Astrocyte (in vitro differentiated cells and primary cell): ENCODE results near the gene SHISA2. TPM values are rescaled to one million over a fixed set of nuclear protein-coding genes. Genes with fewer than 3 reads are reported as not detected.

Experiments
- DNase-seq: peaks from one replicate; pipeline ENCODE4 v3.0.0-alpha.2; 2010; ENCODE audit warnings: low read depth
- FAIRE-seq: peaks from 2 replicates; lab custom pipeline; 2011; peaks lifted over from hg19 to GRCh38; lab: Jason Lieb, UNC
- H2AFZ ChIP-seq: 2 replicates; pipeline ENCODE4 v1.6.0; 2012; ENCODE audit warnings: low read depth, low read length, inconsistent platforms
- H3K27ac ChIP-seq: 2 replicates; pipeline ENCODE4 v1.5.1; 2011; ENCODE audit warnings: low read depth, low read length, inconsistent platforms
- H3K27me3 ChIP-seq: 2 replicates; pipeline ENCODE4 v1.6.0; 2011; ENCODE audit warnings: low read length, inconsistent platforms; ENCODE audit not compliant: insufficient read depth
- H3K36me3 ChIP-seq: 2 replicates; pipeline ENCODE4 v1.5.1; 2011; ENCODE audit warnings: low read length, inconsistent platforms; ENCODE audit not compliant: insufficient read depth
- H3K4me1 ChIP-seq: 2 replicates; pipeline ENCODE4 v1.5.1; 2011; ENCODE audit warnings: low read length, inconsistent platforms; ENCODE audit not compliant: insufficient read depth
- H3K4me2 ChIP-seq: 2 replicates; pipeline ENCODE4 v1.6.0; 2012; ENCODE audit warnings: low read length, inconsistent platforms
- H3K4me3 ChIP-seq: 2 replicates; pipeline ENCODE4 v1.5.1; 2011; ENCODE audit warnings: low read depth, mild to moderate bottlenecking, low read length, inconsistent platforms; ENCODE audit not compliant: insufficient read depth
- H3K79me2 ChIP-seq: 2 replicates; pipeline ENCODE4 v1.6.0; 2012; ENCODE audit warnings: mild to moderate bottlenecking, low read length, inconsistent platforms; ENCODE audit not compliant: insufficient read depth
- H3K9ac ChIP-seq: 2 replicates; pipeline ENCODE4 v1.6.0; 2012; ENCODE audit warnings: mild to moderate bottlenecking, low read length, inconsistent platforms
- H3K9me3 ChIP-seq: 2 replicates; pipeline ENCODE4 v1.5.1; 2012; ENCODE audit warnings: low read depth, mild to moderate bottlenecking, low read length, inconsistent platforms; ENCODE audit not compliant: insufficient read depth
- H4K20me1 ChIP-seq: 2 replicates; pipeline ENCODE4 v1.6.0; 2012; ENCODE audit warnings: low read length, inconsistent platforms; ENCODE audit not compliant: insufficient read depth
- H3K27ac Mint-ChIP-seq: one replicate; pipeline ENCODE4 v1.8.0; 2021; ENCODE audit warnings: mild to moderate bottlenecking, mixed read lengths; ENCODE audit not compliant: unreplicated experiment
- H3K27me3 Mint-ChIP-seq: one replicate; pipeline ENCODE4 v1.8.0; 2021; ENCODE audit warnings: low read depth, mixed read lengths; ENCODE audit not compliant: unreplicated experiment
- H3K36me3 Mint-ChIP-seq: one replicate; pipeline ENCODE4 v1.8.0; 2021; ENCODE audit warnings: low read depth, mixed read lengths; ENCODE audit not compliant: unreplicated experiment
- H3K4me1 Mint-ChIP-seq: one replicate; pipeline ENCODE4 v1.8.0; 2021; ENCODE audit warnings: low read depth, mixed read lengths; ENCODE audit not compliant: unreplicated experiment
- H3K4me3 Mint-ChIP-seq: one replicate; pipeline ENCODE4 v1.8.0; 2021; ENCODE audit warnings: mild to moderate bottlenecking, moderate library complexity, mixed read lengths; ENCODE audit not compliant: unreplicated experiment
- H3K9me3 Mint-ChIP-seq: one replicate; pipeline ENCODE4 v1.8.0; 2021; ENCODE audit warnings: mild to moderate bottlenecking, mixed read lengths; ENCODE audit not compliant: unreplicated experiment
- CTCF ChIP-seq: IDR thresholded peaks from 2 replicates; pipeline ENCODE4 v1.5.1; 2011; ENCODE audit warnings: low read depth, mild to moderate bottlenecking, inconsistent platforms, low read length, moderate library complexity; ENCODE audit not compliant: insufficient read depth
- EZH2 ChIP-seq: IDR thresholded peaks from 2 replicates; pipeline ENCODE4 v1.6.1; 2012; ENCODE audit warnings: mild to moderate bottlenecking, low read length, inconsistent platforms; ENCODE audit not compliant: insufficient read depth
- total RNA-seq: library from RNA; stranded (reverse); gene quantifications from 2 replicates; pipeline ENCODE4 v1.2.1, GENCODE V29; 2021

The SHISA2 gene
- total RNA-seq, 1 donor from 2014 or later: 6.0 TPM

DNA sequence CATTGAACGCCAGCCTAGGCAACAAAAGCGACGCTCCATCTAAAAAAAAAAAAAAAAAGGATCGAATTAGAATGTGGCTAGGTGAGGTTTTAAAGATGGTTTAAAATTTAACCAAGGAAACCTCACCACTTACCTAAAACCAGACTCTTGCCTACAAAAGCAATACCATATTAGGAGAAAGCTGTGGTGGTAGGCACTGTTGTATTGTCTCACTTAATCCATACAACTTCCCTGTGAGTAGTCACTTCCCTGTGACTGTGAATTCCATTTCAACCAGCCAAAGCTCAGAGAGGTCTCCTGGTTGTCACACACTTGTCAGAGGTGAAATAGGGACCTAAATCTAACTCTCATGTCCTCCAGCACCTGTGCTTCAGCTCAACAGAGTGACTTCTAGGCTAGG lies 15.4 kb downstream of the SHISA2 start:
- no peaks in the 10 kb centered on the region for H3K4me1 Mint-ChIP-seq
- H3K27me3 ChIP-seq: no peaks in the 10 kb centered on the region
- no peak overlapping the region for H3K27ac ChIP-seq
- DNase-seq (no peak), FAIRE-seq (no peak)
- no peaks in the 10 kb centered on the region for H3K36me3 Mint-ChIP-seq
- no peak overlapping the region for H3K4me2 ChIP-seq
- no peaks in the 10 kb centered on the region for H3K9me3 ChIP-seq
- H4K20me1 ChIP-seq: no peaks in the 10 kb centered on the region
- H3K4me3 ChIP-seq: no peak overlapping the region
- peaks cover 4% of the 10 kb centered on the region for H3K9me3 Mint-ChIP-seq
- H3K4me3 Mint-ChIP-seq: no peak overlapping the region
- TF ChIP-seq EZH2 (no peak), CTCF (no peak)
- H3K9ac ChIP-seq: no peak overlapping the region
- H2AFZ ChIP-seq: no peak overlapping the region
- peaks cover 5% of the 10 kb centered on the region for H3K27me3 Mint-ChIP-seq
- no peaks in the 10 kb centered on the region for H3K36me3 ChIP-seq
- no peaks in the 10 kb centered on the region for H3K4me1 ChIP-seq
- H3K27ac Mint-ChIP-seq: no peak overlapping the region
- no peaks in the 10 kb centered on the region for H3K79me2 ChIP-seq

GRCh38 chr13:26034018-26034417 lies 17.8 kb downstream of the SHISA2 start:
- H3K4me2 ChIP-seq: no peak overlapping the region
- DNase-seq (no peak), FAIRE-seq (no peak)
- peaks cover 15% of the 10 kb centered on the region for H3K9me3 Mint-ChIP-seq
- no peak overlapping the region for H3K27ac Mint-ChIP-seq
- no peak overlapping the region for H3K4me3 ChIP-seq
- no peak overlapping the region for H3K9ac ChIP-seq
- no peaks in the 10 kb centered on the region for H3K79me2 ChIP-seq
- H3K9me3 ChIP-seq: no peaks in the 10 kb centered on the region
- H3K4me1 Mint-ChIP-seq: no peaks in the 10 kb centered on the region
- no peak overlapping the region for H3K27ac ChIP-seq
- no peaks in the 10 kb centered on the region for H3K36me3 ChIP-seq
- H3K27me3 ChIP-seq: no peaks in the 10 kb centered on the region
- H4K20me1 ChIP-seq: no peaks in the 10 kb centered on the region
- no peaks in the 10 kb centered on the region for H3K4me1 ChIP-seq
- H3K27me3 Mint-ChIP-seq: peaks cover 9% of the 10 kb centered on the region
- no peak overlapping the region for H2AFZ ChIP-seq
- TF ChIP-seq CTCF (no peak), EZH2 (no peak)
- no peaks in the 10 kb centered on the region for H3K36me3 Mint-ChIP-seq
- no peak overlapping the region for H3K4me3 Mint-ChIP-seq

DNA sequence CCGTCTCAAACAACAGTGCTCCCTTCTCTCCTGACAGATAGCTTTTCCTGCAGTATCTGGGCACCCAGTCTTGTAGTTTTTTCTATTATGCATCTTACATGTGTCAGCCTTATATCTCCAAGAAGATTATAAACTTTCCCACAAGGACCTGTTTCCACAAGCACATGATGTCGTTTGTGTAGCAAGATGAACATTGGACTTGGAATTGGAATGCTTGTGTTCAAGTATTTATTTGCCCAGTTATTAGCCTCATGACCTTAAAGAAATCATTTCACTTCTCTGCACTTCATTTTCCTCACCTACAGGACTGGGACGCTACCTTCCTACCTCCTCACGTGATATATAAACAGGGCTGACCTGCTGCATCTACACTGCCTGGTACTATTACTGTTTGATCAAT lies 21.5 kb downstream of the SHISA2 start:
- H3K27me3 Mint-ChIP-seq: peaks cover 9% of the 10 kb centered on the region
- DNase-seq (no peak), FAIRE-seq (no peak)
- Histone ChIP-seq H4K20me1 (no peaks in the 10 kb centered on the region), H3K4me2 (no peak overlapping the region), H3K4me1 (no peaks in the 10 kb centered on the region), H3K36me3 (no peaks in the 10 kb centered on the region), H3K79me2 (no peaks in the 10 kb centered on the region), H3K27ac (no peak overlapping the region), H3K9ac (no peak overlapping the region), H3K9me3 (no peaks in the 10 kb centered on the region), H3K4me3 (no peak overlapping the region), H3K27me3 (no peaks in the 10 kb centered on the region), H2AFZ (no peak overlapping the region)
- peaks cover 15% of the 10 kb centered on the region for H3K9me3 Mint-ChIP-seq
- H3K4me3 Mint-ChIP-seq: no peak overlapping the region
- no peak for TF ChIP-seq CTCF
- TF ChIP-seq EZH2: no peak
- no peaks in the 10 kb centered on the region for H3K4me1 Mint-ChIP-seq
- no peak overlapping the region for H3K27ac Mint-ChIP-seq
- H3K36me3 Mint-ChIP-seq: no peaks in the 10 kb centered on the region
